OCI-LY7 (cell line): ENCODE results near the gene SLMAP.

Source experiments
- EZH2phosphoT487 ChIP-seq: fragments of 200-600 bp; sonication (generic); IDR thresholded peaks from 2 replicates; pipeline ENCODE4 v1.6.1; 2018; ENCODE audit warnings: low read depth, borderline replicate concordance, mild to moderate bottlenecking, mixed run types, antibody characterized with exemption, low read length, moderate library complexity, mixed read lengths
- TF ChIP-seq, protein P1 (sequence below): fragments of 200-600 bp; sonication (generic); conservative IDR thresholded peaks from 2 replicates; pipeline ENCODE4 v1.5.1; 2014; ENCODE audit warnings: mild to moderate bottlenecking, antibody characterized with exemption, low read length, moderate library complexity, mixed read lengths

DNA sequence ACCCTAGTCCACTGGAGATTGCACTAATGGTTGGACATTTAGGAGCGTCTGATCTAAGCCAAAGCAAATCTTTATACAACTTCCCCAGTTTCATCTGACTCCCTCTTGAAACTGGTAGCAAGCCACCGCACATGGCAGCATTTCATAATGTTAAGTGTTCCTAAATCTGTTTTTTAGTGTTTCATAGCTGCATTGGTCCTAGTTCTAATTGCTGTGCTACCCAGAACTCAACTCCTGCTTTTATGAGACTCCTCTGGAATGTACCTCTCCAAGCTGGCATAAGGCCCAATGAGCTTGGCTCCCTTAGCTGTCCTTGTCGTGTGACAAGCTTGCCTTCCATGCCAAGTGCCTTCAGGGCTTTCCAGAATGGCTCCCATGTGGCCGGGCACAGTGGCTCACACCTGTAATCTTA, 186.8 kb downstream of the SLMAP start:
- TF ChIP-seq, protein P1, sequence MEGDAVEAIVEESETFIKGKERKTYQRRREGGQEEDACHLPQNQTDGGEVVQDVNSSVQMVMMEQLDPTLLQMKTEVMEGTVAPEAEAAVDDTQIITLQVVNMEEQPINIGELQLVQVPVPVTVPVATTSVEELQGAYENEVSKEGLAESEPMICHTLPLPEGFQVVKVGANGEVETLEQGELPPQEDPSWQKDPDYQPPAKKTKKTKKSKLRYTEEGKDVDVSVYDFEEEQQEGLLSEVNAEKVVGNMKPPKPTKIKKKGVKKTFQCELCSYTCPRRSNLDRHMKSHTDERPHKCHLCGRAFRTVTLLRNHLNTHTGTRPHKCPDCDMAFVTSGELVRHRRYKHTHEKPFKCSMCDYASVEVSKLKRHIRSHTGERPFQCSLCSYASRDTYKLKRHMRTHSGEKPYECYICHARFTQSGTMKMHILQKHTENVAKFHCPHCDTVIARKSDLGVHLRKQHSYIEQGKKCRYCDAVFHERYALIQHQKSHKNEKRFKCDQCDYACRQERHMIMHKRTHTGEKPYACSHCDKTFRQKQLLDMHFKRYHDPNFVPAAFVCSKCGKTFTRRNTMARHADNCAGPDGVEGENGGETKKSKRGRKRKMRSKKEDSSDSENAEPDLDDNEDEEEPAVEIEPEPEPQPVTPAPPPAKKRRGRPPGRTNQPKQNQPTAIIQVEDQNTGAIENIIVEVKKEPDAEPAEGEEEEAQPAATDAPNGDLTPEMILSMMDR: no peak
- TF ChIP-seq EZH2phosphoT487: no peak
